NCI-H187 treated with DMSO at 0.1 percent for 48 hours (cell line): ENCODE results near the gene AVP.
A peak's percentile ranks its signal among the peaks of the same experiment; 100 is the strongest.
"Not testable (repeated sequence)": the region's sequence is repeated elsewhere in the genome, so short reads cannot be mapped to it uniquely, and the experiment has no call there.

Source experiments
- DNase-seq: peaks from one replicate; lab custom pipeline; 2025; lab: John Stamatoyannopoulos, UW

Gene AVP

DNA sequence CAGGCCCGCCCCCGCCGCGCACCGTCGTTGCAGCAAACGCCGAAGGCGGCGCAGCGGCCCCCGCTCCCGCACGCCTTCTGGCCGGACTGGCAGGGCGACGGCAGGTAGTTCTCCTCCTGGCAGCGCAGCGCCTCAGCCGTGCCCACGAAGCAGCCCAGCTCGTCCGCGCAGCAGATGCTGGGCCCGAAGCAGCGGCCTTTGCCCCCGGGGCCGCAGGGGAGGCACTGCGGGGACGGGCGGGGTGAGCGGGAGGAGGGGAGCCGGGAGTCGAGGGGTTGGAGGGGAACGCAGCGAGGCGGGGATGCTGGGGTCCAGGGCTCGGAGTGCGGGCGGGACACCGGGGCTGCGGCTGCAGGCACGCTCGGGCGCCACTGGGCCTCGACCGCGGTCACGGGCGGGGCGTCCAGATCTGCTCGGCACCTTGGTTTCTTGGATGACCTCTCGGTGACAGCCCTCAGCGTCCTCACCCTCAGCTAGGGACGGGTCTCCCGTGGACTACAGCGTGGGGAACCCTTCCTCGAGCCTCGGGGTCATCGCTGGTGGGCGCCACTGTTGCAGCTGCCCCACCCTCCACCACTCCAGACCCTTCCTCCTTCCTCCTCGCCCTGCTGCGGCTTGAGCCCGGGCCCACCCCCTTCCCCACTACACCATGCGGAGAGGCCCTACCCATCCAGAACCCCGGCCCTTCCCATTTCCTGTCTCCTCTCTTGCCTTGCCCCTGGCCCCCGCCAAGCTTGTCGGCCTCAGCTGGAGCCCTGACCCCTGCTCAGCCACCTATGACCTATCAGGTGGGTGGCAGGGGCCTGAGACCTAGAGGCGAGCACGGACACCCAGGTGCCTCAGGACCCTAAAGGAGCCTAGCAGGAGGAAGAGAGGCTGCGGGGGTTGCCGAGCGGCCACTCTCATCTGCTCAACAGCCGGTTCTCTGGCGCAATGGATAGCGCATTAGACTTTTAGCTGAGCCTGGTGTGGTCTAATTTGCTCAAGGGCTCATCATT, 1.3 kb downstream of the AVP start:
- no peak for DNase-seq

DNA sequence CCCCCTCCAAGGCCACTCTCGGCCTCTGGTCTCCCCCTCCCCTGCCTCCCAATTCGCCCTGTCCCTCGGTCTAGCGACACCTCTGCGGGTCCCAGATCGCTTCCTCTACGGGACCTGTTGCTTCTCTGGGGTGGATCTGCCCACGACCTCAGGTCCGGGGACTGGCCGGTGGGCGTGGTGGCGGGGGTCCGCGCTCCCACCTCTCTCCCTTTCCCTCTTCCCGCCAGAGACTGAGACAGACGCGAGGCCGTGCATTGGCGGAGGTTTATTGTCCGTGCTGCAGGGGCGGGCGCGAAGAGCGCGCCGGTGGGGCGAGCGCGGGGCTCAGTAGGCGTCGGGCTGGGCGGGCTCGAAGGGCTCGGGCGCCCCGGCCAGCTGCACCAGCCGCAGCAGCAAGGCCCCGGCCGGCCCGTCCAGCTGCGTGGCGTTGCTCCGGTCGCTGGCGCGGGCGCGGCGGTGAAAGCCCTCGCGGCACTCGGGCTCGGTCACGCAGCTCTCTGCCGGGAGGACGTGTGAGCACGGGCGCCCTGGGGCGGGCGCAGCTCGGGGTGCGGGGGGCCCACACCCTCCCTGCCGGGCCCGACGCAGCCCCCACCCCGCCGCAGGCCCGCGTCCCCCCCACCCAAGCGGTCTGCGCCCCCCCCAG, 2.1 kb downstream of the AVP start:
- no peak for DNase-seq

GRCh38 chr20:3081641-3082040, 2.9 kb downstream of the AVP start:
- no peak for DNase-seq

- DNase-seq: no peak
Observed at GRCh38 chr20:3080939-3081388, 3.6 kb downstream of the AVP start.

GRCh38 chr20:3077618-3078134, 6.8 kb downstream of the AVP start:
- DNase-seq: no peak

GRCh38 chr20:3075315-3075714, 9.2 kb downstream of the AVP start:
- DNase-seq: not testable (repeated sequence)

- peak; percentile 40 for DNase-seq
Observed at GRCh38 chr20:3074812-3075211, 9.7 kb downstream of the AVP start.

DNA sequence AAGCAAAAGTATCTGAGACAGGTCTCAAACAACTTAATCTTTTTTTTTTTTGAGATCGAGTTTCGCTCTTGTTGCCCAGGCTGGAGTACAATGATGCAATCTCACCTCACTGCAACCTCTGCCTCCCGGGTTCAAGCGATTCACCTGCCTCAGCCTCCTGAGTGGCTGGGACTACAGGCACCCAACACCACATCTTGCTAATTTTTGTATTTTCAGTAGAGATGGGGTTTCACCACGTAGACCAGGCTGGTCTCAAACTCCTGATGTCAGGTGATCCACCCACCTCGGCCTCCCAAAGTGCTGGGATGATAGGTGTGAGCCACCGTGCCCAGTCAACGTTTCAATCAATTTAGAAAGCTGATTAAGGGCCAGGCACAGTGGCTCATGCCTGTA, 11.3 kb downstream of the AVP start:
- DNase-seq: not testable (repeated sequence)

DNA sequence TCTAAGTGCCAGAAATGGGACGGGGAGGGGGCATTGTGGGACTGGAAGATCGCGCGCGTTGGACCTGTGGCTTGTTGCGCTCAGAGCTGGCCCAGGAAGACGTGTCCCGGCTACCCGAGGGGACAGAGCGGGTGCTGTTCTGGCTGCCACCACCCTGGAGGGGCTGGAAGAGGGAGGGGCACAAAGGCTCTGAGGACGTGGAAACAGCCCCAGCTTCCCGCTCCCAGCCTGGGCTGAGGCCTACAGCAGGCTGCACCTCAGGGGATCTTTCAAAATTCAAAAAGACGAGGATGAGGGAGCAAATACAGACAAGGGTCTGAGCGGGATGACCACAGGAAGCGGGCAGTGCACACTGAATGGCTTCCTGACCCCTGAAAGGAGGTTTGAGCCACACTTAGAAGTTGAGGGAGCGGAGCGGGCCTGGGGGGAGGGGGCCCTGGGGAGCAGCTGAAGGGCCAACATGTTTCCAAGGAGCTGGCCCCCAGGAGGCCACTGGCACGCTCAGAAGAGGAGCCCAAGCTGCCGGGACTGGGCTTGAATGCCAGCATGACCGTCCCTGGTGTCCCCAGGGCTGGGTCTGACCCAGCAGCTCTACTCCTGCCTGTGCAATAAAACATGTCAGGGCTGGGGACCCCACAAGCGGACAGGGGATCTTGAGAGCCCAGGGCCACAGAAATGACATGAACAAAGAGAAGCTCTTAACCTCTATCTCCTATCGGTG, 11.8 kb downstream of the AVP start:
- DNase-seq: no peak

GRCh38 chr20:3071610-3072529, 12.7 kb downstream of the AVP start, which contains the start of gene OXT:
OXT (plus strand) TSS chr20:3071620; CDS start chr20:3071656, 36 bp downstream.
- no peak for DNase-seq

DNA sequence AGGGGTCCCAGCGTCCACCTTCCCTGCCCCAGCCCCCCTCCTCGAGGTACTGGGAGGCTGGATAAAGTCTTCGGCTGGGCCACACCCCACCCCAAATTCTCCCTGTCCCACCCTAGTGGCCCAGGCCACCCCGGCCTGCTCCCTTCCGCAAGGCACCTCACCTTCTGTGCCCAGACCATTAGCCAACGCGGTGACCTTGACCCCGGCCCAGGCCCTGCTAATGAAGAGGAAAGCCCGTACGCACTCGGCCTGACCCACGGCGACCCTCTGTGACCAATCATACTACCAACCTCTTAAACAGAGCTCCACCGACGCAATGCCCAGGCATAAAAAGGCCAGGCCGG, 13.3 kb downstream of the AVP start:
- no peak for DNase-seq

DNA sequence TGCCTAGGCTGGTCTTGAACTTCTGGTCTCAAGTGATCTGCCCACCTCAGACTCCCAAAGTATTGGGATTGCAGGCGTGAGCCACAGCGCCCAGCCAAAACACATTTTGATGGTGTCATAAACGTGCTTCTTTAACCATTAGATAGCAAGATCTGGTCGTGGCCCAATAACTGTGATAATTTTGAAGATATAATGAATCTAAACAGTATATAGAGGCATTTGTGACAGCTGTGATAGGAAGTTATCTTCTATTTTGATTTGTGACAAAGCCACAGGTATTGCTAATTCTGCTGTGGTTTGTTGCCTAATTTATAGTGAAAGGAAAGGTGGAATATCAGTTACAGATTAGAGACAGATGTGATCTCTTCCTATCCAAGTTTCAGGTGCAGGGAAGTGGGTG, 13.8 kb downstream of the AVP start:
- no peak for DNase-seq

GRCh38 chr20:3068986-3069900, 15.3 kb downstream of the AVP start:
- DNase-seq: no peak

GRCh38 chr20:3068075-3068474, 16.4 kb downstream of the AVP start:
- no peak for DNase-seq

- no peak for DNase-seq
Observed at GRCh38 chr20:3067139-3068014, 17.1 kb downstream of the AVP start.

DNA sequence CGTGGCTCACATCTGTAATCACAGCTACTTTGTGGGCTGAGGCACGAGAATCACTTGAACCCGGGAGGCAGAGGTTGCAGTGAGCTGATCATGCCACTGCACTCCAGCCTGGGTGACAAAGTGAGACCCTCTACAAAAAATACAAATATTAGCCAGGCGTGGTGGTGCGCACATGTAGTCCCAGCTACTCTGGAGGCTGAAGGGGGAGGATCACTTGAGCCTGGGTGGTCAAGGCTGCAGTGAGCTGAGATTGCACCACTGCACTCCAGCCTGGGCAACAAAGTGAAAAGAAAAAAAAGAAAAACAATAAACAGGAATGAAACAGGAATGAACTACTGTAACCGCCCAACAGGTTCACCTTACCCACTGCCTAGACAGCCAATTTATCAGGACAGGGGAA, 20.4 kb downstream of the AVP start:
- DNase-seq: not testable (repeated sequence)

GRCh38 chr20:3059489-3059888, 25.0 kb downstream of the AVP start:
- no peak for DNase-seq

DNA sequence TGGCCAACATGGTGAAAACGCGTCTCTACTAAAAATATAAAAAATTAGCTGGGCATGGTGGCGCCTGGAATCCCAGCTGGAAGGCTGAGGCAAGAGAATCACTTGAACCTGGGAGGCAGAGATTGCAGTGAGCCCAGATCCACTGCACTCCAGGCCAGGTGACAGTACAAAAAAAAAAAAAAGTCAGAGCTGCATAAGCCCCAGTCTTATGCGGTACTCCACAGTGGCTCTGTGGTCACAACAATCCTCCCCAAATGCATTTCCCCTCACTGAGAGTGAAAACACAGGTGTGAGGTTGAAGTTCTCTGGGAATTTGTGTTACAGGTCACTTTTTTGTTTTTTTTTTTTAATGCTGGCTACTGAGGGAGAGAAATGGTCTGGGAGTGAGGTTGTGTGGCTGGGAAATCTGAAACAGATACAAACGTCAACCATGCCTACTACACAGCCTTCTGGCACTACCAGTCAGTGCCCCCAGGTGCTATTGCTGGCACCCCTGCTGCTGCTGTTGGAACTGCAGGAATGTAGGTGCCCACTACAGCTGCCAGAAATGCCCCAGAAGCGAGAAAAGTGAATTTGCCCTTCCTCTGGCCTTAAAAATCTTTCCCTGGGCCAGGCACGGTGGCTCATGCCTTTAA, 33.0 kb downstream of the AVP start:
- no peak for DNase-seq
